ENCODE measurements around the gene RAB44.
"Not testable (repeated sequence)": the region's sequence is repeated elsewhere in the genome, so short reads cannot be mapped to it uniquely, and the experiment has no call there.

The RAB44 gene

GRCh38 chr6:36717231-36717825 lies 19.7 kb downstream of the RAB44 start:
- no peak for FAIRE-seq

GRCh38 chr6:36717871-36718540 lies 20.4 kb downstream of the RAB44 start:
- no peak for FAIRE-seq

DNA sequence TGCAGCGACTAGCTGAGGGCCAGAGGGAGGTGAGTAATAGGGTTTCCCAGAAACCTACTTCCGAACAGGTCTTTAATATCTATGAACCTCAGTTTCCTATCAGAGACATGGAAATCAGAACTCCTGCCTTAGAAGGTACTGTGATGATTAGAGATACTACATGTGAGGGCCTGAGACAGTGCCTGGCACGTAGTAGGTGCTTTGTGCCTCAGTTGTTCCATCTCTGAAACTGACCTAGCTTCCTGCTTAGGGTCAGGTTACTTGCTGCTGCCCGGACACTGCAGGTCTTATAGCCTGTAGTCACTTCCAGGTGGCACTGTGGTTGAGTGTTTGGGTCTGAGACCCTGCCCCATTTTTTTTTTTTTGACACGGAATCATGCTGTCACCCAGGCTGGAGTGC lies 20.9 kb downstream of the RAB44 start:
- FAIRE-seq, result no peak

GRCh38 chr6:36719126-36719525 lies 21.5 kb downstream of the RAB44 start:
- no peak for FAIRE-seq

- no peak for FAIRE-seq
Measured at GRCh38 chr6:36720251-36721141, 22.9 kb downstream of the RAB44 start.

DNA sequence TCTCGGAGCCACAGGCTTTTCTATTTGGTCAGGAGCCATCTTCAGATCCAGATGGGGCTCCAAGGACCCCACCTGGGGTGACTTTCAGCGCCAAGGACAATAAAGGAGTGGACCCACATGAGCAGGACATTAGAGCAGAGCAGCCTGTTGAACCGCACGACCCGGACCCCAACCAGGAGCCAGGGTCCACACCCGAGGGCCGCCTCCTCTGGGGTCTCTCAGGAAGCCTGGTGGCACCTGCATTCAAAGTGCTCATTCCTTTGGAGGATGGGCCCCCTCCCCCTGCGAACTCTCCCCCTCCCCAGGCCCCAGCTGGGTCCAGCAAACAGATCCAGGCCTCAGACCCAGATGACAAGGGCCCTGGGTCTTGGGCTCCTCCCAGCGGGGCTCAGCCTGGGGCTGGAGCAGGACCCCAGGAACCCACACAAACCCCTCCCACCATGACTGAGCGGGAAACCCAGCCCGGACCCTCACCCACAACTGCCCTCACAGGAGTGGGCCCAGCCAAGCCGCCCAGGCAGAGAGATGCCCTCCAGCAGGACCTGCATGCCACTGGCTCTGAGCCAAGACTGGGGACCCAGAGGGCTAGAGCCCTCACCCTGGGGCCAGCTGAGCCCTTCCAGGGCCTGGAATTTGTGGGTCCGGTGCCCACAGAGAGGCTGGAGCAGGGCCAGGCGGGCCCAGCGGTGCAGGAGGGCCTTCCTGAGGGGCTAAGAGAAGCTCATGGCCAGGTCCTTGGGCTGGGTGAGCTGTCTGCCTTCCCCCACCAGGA lies 23.9 kb downstream of the RAB44 start:
- FAIRE-seq, result no peak

- no peak for FAIRE-seq
Measured at GRCh38 chr6:36722365-36722764, 24.7 kb downstream of the RAB44 start.

GRCh38 chr6:36722879-36723278 lies 25.3 kb downstream of the RAB44 start:
- no peak for FAIRE-seq

GRCh38 chr6:36723992-36724391 lies 26.4 kb downstream of the RAB44 start:
- not testable (repeated sequence) for FAIRE-seq

GRCh38 chr6:36724514-36725390 lies 27.1 kb downstream of the RAB44 start:
- no peak for FAIRE-seq

DNA sequence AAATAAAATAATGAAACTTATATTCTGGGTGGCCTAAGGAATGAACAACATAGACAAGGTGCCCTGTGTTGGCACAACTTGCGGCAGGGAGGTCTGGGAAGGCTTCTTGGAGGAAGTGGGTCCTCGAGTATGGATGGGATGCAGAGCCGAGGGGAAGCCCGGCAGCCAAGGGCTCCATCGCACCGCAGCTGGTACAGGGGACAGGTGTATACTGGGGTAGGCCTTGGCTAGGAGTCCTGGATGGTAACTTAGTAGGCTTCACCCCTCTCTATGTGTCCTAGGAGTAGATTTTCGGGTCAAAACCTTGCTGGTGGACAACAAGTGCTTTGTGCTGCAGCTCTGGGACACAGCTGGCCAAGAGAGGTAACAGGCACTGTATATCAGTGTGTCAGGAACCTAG lies 28.0 kb downstream of the RAB44 start:
- no peak for FAIRE-seq

DNA sequence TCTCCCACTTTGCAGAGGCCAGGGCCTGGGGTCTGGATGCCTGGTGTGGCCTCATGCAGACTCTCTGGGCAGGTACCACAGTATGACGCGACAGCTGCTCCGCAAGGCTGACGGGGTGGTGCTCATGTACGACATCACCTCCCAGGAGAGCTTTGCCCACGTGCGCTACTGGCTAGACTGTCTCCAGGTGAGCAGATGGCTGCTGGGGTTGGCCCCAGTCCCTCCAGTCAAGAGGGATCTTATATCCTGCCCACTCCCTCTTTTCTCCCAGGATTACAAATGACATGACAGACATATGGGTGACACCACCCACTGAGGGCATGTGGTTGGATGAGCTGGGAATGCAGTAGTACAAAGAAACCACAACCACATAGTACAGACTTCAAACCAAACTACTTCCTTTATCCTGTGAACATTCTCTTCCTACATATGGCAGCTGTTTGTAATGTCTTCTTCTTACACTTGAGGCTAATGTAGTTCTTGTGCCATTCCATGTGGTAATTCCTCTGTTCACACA lies 29.9 kb downstream of the RAB44 start:
- no peak for FAIRE-seq

DNA sequence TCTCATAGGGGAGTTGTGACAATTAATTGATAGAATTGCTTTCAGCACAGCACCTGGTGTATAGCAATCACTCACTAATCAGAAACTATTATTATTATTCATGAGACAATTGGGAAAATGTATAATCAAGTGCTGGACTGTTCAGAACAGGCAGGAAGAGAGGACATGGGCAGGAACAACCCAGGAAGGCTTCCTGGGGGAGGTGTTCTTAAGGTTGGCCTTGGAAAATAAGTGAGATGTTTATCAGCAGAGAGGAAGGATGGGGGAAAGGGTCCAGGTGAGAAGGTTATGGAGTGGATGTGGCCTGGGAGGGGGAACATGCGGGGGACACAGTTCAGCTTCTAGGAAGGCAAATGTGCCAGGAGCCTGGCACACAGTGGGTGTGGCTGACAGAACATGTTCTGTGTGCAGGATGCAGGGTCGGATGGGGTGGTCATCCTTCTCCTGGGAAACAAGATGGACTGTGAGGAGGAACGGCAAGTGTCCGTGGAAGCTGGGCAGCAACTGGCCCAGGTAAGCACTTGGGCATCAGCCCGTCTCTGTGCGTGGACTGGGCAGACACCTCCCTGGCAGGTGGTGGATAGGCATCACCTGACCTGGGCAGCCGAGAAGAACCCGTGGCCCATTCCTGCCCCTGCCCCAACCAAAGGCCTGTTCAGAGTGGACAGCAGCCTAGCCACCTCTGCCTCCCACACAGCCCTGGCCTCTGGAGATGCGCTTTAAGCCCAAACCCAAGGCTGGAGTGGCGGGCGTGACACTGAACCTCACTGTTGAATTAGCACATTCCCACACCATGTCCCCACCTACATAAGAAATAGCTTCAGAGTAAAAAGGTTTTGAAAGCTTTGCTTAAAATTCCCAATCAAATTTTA lies 30.9 kb downstream of the RAB44 start:
- no peak for FAIRE-seq

- no peak for FAIRE-seq
Measured at GRCh38 chr6:36729161-36729524, 31.5 kb downstream of the RAB44 start.

DNA sequence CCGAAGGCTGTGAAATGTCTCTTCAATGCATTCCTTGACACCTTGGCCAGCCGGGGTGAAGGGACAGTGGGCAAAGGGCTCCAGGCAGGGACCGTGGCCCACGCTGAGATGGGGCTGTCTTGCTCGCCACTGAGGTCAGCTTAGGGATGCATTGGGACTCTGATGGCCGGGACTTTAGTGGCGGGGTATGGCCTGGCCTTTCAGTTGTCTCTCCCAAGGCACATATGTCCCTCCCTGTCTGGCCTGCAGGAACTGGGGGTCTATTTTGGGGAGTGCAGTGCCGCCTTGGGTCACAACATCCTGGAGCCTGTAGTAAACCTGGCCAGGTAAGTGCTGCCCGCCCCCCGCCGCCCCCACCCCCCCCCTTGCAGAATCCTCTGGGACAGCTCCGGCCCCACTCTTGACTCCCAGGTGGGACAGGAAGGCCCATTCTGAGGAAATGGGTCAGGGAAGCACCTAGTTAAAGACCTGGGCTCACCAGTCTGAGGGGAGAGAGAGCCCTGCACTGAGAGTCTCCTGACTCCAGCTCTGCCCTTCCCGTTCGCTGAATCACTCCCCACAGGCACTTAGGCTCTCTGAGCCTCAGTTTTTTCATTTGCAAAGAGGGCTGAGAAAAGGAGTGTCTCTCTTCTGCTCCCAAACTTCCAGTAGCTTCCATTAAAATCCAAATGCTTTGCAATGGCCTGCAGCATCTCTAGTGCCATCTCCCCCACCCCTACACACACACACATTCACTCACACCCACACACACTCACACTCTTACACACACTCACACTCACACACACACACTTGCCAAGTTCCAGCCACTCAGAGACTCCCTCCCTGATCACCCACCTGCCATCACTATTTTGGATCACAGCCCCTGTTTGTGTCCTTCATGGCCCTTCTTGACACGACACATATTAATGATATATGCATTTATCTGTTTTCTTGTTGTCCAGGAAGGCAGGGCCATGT lies 33.1 kb downstream of the RAB44 start:
- FAIRE-seq, result no peak

DNA sequence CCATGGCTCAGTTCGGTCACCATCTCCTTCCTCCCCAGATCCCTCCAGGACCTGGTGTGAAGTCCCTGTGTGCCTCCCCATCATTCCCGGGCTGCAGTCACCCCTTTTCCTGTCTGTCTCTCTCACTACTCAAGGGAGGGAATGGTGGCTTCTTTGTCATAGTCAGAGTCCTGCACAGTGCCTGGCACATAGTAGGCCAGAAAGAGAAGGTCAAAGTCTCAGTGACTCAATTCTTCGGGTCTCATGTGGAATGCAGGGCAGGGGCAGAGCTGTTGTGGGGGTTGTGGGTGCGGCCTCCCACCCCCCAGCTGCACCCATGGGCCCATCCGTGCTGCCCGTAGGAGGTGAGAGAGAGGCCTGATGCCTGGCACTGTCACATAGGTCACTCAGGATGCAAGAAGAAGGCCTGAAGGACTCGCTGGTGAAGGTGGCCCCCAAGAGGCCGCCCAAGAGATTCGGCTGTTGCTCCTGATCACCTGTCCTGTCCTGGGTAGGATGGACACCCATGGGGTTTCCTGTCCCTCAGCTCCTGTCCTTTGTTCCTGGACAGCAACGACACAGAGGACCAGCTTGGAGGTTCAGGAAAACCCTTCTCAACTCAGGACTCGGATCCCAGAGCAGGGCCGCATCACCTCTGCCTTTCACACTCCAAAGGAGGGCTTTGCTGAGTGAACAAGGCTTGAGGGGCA lies 34.1 kb downstream of the RAB44 start:
- no peak for FAIRE-seq

GRCh38 chr6:36733300-36733699 lies 35.7 kb downstream of the RAB44 start:
- FAIRE-seq, result no peak

DNA sequence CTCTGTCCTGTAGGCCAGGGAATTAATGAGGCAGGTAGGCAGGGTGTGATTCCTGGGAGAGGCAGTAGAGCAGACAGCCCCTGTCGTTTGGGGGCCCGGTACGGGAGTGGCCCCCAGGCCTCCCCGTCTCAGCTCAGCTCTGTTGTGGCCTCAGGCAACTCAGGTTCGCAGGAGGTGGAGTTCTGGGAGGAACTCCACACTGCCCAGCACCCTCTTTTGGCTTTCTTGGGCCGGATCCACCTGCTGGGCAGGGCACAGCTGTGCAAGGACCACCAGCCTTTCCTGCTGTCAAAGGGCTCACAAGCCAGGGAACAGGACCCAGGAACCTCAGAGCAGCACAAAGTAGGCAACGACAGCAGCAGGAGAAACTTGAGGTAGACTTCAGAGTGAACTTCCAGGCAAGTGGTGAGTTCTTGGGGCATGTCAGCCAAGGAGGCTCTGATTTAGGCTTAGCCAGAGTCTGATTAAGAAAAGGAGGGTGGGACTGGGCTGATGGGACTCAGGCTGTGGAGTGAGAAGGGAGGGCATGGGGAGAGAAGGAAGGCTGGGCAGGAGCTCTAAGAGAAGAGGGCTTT lies 36.9 kb downstream of the RAB44 start:
- FAIRE-seq, result no peak

Data from colon (tissue), 2 donors.